GDM1 (cell line): Measurements from ENCODE around the gene PEX14.

Experiments used
- DNase-seq: peaks from one replicate; lab custom pipeline; 2025; lab: John Stamatoyannopoulos, UW

Gene PEX14

DNA sequence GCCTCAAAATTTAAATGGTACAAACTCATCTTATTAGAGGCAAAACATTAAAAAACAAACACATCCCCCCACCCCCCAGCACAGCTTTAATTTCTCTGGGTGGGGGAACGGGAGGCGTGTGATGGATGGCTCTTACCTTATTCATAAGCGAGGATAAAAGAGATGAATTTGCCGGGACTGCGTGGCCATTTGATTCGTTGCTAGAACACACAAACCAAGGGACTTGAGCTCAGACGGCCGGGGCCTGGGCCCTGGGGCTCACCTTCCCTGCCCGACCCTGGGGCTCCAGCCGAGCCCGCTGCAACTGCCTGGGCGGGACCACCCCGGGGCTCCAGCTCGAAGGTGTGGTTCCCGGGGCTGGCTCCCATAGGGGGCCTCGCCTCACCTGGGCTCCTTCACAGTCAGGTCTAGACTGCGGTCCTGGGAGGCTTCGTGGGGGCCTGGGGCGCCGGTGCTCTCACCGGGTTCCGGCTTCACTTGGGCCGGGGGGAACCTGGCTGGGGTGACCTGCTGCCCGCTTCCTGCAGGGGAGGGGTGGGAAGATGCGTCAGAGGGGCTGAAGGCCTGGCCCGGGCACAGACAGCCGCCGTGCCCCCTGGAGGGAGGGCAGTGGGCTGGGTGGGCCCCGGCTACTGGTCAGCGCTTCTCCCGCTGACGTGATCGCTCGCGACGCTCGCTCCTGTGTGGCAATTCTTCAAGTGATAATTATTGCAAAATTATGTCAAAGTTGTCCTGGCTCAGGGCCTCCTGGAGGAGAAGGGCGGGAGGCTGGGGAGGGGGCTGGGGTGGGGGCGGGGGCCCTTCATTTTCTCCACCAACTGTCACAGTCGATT lies 176.0 kb downstream of the PEX14 start:
- no peak for DNase-seq

DNA sequence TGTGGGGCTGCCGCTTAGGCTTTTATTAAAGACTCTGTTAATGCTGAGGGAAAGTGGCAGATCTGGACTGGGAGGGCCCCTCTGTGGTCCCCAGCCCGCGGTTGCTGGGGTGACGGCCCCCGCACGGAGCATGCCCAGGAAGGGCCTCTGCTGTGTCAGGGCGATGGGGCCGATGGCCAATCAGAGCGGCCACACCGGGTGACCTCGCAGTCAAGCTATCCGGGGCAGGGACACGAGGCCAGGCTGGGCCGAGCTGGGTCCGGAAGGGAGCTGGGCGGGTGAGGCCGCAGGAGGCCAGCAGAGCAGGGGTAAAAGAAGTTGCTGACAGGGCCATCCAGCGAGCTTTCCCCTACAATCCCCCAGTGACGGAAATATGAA lies 176.6 kb downstream of the PEX14 start:
- no peak for DNase-seq

DNA sequence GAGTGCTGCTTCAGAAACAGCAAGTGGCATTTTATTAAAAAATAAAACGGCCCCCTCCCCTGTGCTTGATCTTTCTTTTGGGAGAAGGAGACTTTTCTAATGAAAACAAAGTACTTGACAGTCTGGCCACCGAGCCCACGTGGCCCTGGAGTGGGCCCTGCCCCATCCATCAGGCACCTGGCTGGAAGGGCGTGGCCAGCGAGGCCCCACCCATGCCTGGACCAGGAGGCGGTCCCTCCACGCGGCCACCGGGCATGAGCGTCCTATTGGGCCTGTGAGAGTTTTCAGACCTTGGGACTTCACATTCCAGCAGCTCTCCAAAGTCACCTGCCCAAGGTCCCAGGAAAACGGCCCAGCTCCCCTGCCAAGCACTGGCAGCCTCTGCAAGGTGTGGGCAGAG lies 177.0 kb downstream of the PEX14 start:
- DNase-seq: no peak

DNA sequence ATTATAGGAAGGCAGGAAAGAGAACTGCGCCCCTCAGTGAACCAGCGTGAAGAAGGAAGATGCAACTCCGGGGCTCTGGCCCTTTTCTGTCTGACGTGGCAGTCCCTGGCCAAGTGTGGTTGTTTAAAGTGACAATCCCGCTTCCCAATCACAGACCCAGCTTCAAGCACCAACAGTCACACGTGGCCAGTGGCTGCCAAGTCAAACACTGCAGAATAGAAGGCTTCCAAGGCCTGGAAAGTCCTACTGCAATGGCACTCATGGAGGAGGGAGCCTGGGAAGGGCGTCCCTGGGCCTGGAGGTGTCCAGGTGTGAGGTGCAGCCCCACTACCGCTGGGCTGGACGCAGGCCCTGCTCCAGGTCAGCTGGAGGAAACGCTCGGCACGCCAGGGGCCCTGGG lies 177.9 kb downstream of the PEX14 start:
- no peak for DNase-seq

DNA sequence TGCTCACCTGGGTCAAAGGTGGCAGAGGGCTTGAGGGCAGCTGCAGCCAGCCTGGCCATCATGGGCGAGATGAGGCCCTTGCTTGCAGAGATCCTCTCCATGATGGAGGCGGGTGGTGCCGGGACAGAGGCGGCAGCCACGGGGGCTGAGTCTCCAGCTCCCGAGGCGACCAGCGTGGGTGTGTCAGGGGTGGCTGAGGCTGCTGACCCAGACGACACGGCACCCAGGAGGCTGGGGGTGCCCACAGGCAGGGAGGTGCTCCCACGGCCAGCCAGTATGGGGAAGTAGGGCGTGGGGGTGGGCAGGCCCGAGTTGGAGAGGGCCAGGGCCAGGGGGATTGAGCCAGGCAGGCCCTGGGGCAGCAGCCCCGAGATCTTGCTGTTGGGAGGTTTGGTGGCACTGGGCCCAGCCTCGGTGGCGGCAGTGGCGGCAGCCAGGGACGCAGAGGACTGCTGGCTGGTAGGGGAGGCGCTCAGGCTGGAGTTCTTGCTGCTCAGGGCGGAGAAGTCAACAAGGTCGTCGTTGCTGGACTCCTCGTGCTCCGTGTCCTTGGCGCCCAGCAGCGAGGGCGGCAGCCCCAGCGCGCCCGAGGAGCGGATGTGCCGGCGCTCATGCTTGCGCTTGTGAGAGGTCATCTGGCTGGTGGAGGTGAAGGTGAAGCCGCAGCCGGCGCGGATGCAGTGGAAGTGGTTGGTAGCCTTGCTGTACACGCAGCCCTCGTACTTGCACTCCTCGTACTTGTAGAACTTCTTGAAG lies 178.8 kb downstream of the PEX14 start:
- DNase-seq: no peak

DNA sequence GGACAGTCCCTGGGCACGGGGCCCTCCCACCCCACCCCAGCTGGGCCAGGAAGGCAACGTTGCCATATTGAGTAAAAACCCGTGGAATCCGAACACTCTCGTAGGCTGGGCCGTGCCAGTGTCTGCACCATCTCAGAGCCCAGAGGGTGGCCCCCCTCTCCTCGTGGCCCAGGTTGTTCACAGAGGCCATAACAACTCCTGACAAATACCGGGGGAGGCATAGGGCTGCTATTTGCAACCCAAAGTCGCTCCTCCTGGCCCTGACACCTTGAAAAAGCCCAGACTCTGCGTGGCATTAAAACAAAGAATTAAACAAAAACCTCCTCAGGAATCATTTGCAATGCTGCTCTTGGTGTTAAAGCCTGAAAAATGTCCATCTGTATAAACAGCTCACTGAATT lies 180.3 kb downstream of the PEX14 start:
- no peak for DNase-seq

DNA sequence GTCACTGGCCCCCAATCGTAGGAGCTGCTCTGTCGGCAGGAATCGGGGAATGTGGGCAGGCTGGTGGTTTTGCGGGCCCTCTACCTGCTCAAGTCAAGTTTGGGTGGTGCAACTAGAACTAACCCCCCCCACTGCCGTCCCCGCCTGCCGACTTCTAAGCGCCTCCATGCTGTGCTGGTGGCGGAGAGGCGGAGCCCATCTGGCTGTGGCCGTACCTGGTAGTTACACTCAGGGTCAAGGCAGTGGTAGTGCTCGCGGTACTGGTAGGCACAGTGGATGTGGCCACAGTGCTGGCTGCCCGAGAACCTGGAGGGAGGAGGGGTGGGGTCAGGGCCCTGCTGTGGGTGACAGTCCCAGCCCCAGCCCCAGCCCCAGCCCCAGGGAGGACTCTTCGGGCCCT lies 181.7 kb downstream of the PEX14 start:
- DNase-seq: no peak

DNA sequence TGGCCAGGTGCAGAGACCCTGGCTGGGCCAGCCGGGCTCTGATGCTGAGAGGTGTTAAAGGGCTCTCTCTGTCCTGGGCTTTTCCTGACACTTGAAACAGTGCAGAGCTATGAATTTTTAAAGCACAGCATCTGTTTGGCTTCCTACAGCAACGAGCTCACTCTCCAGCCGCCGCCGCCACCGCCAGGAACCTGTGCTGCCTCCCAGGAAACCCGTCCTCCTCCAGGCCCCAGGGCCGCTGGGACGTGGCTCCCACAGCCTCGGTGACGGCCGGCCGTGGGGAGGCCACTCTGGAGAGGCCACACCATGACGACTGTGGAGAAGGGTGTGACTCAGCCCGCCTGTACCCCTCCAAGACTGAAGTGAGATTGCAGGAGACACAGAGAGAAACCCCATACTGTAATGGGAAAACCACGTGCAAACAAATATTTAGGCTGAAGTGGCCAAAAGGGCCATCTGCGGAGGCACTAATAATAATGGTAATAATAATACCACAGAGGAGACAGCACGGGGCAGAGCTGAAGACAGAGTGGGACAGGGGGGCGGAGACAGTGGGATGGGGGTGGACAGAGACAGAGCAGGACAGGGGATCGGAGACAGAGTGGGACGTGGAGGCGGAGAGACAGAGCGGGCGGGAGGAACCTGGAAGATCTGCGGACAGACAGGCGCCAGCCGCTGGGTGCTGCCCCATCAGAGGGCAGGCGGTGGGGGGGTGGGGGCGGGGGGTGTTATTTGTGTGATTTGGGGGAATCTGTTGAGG lies 182.5 kb downstream of the PEX14 start:
- DNase-seq: no peak

DNA sequence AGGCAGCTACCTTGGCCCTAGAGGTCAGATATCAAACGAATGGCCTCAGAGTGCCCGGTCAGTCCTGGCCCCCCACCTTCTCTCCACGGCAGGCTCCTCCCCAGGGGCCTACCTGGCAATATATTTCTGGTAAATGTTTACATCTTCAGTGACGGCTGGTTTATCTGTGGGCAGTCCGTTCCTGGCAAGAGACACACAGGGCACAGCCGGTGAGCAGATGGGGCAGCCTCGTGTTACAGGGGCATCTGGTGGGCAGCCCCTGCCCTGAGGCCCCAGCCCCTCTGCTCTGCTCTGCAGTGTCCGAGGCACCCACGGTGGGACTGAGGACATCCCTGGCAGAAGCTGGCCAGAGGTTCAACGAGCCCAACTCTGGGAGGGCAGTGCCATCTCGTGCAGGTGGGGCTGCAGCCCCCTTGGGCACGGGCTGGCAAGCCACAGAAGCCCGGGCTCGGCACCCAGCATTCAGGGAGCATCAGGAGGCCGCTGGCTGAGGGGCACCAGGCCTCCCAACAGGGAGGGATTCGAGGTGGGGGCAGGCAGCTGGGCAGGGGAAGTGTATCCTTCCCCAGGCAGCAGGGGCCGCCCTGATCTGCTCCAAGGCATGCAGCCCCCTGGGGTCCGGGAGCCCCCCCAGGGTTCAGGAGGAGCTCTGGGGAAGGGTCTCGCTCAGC lies 183.8 kb downstream of the PEX14 start:
- DNase-seq: no peak

DNA sequence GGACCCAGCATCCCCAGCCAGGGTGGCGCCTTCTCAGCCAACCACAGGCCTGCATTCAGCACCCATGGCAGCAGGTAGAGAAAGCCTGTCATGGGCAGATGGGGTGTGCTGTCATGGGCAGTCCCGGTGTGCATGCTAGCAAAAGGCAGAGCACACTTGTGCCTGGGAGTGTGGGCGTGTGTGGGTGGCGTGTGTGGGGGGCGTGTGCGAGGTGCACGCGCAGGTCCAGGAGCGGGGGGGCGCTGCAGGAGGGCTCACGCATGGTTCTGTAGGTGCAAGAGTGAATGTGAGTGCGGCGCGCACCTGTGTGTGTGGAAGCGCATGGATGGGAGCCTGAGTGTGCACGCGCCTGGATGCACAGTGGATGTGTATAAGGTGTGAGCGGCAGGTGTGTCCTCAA lies 184.5 kb downstream of the PEX14 start:
- no peak for DNase-seq

DNA sequence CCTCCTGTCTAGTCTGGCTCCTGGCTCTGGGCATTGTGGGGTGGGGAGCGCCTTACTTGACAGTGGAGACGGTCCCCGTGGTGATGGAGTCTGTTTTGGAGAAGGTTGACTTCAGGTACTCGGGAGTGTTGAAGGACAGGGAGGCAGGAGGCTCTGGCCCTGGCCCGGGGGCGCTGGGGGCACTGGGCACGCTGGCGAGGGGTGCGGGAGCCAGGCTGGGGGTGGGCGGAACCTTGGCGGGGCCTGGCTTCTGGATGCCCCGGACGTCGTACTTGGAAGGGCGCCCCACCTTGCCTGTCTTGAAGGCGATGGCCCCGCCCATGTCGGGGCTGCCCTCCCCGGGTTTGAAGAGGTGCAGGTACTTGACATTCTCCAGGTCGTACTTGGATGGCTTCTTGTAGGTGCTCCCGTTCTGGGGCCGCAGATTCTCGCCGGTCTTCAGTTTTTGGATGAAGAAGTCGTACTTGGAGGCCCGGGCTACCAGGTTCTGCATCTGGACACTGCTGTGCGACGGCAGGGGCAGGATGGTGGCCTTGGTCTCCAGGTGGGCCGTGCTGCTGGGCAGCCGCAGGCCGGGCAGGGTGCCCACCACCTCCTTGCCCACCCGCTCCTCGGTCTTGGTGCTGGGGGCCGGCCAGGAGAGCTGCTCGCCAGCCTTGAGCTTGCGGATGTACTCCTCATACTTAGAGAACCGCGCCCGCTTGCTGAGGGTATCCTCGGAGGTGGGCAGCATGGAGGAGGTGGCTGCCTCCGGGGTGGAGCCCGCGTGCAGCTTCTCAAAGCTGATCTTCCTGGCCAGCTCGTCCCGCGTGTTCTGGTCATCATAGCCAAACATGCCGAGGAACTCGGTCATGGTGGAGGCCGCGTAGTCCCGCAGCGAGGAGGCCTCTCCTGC lies 185.1 kb downstream of the PEX14 start:
- no peak for DNase-seq

DNA sequence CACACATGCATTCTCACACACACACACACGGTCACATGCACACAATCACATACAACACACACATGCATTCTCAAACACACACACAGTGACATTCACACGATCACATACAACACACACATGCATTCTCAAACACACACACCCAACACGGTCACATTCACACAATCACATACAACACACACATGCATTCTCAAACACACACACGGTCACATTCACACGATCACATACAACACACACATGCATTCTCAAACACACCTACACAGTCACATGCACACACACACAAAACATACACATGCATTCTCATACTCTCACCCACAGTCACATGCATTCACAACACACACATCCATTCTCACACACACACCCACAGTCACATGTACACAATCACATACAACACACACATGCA lies 186.7 kb downstream of the PEX14 start:
- no peak for DNase-seq

DNA sequence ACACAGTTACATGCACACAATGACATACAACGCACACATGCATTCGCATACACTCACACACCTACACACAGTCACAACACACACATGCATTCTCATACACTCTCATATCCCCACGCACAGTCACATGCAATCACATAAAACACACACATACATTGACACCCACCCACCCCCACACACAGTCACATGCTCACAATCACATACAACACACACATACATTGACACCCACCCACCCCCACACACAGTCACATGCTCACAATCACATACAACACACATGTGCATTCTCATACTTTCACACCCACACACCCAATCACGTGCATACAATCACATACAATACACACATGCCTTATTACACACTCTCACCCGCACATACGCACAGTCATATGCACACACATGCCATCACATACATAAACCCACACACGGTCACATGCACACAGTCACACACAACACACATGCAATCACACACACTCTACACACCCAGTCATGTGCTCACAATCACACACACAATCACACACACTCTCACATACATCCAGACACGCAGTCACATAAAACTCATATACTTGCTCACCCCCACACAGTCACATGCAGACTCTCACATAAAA lies 187.4 kb downstream of the PEX14 start:
- DNase-seq: no peak

DNA sequence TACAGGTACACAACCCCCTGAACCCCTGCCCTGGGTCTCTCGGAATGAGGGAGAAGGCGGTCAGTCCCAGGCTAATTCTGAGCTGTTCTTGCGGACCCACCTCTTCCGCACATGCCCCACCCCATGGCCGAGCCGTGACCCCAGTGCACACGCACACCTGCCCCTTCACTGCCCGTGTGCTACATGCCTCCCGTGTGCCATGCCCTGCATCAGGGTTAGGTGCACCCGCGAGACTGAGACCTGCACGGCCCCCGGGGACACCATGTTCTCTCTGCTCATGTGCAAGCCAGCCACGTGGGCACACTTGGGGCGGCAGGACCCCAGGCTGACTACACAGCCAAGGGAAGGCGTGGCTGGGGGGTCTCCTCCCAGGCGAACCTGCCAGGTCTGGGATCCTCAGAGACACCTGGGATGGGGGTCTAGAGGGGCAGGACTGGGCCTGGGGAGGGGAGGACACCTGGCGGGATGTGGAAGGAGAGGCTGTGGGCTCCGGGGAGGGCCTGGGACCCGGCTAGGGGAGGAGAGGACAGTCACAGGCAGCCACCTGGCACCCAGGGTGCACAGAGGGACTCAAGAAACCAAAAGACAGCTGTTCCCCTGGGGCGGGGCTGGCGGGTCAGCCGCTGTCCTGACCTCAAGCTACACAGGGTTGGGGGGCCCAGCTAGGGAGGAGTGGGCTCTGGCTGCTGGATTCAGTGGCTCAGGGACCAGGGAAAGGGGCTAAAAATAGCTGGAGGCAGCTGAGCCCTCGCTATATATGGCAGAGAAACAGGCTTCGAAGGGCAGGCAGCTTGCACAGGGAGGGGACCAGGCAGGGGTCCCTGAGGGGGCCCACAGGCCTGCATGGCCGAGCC lies 188.3 kb downstream of the PEX14 start:
- DNase-seq: no peak

DNA sequence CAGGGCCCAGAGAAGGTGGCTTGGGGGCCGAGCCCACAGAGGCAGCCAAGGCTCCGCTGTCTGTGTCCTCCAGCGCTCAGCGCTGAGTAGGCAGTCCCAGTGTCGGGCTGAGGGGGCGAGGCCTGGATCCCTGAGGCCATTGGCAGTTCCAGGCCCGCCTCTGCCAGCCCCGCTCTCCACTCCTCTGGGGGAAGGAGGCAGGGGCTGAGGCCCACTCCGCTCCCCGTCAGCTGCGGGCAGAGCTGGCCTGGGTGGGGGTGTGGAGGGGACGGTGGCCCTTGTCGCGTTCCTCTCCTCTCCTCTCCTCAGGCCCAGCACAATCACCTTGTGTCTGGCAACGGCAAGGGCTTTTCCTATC lies 188.9 kb downstream of the PEX14 start:
- no peak for DNase-seq

DNA sequence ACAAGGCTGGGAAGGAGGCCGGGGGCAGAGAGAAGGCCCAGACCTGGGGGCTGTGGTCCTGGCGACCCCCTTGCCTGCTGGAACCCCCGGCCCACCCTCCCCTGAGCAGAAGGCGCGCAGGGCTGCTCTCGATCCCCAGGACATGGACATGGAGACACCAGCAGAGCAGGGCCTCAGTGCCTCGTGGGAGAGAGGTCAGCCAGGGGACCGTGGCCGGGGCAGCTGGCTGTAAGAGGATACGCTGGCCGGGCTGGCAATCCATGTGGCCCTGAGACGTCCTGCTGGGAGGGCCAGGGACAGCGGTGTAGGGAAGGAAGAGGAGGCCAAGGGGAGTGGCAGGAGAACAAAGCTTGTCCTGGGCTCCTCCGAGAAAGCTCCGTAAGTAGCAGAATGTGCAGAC lies 189.5 kb downstream of the PEX14 start:
- no peak for DNase-seq

DNA sequence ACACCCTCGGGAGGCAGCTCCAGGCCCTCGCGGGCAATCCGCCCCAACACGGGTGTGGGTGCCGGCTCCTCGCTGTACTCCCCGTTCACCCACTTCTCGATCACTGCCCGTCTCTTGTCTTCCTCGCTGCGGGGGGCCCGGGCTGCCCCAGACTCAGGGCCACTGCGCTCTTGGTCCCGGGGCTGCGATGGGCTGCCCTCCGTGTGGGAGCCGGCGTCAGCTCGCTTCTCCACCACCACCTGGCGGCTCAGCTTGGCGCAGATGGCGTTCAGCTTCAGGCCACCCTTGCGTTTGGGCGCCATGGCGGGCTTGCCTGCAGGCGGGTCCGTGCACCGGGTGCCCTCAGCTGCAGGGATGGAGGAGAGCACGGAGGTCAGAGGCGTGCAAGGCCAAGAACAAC lies 190.5 kb downstream of the PEX14 start:
- DNase-seq: no peak

DNA sequence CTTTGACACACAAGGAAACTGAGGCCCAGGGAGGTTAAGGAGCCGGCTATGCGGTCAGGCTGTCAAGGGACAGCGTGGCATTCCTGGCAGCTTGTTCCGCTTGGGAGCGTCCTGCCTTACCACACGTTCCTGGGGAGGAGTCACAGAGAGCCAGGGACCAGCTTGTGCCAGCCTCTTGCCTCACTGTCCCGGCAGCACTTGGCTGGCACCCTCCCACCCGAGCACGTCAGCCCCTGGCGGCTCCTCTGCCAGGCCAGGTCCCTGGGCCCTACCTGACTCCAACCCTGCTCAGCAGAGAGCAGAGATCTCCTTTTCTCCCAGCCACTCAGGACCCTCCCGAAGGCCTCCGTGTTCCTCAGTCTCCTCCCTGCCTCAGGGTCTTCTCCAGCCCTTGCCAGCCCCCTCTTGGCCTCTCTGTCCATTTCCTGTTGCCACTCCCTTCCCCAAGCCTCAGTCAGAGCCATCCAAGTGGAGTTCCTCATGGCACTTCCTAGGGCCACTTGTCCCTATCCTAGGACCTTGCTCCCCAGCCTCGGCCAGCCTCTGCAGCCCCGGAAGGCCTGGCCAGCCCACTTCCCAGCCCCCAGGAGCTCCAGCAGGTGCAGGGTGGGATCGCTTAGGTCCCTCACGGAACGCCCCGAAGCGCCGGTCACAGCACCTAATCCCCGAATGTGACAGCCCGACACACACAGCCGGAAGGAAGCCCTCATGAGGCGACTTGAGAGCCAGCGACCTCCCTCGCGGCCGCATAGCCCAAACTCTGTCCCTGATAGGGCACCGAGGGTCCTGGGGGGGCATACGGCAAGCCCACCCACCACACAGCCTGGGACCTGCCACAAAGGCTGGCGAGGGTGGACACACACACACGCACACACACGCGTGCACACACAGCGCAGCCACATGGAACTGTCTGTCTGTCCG lies 191.4 kb downstream of the PEX14 start:
- DNase-seq: no peak
